IPS DF 19.7 (cell line): ENCODE results near the gene BCAN.

Source experiments
- DNase-seq: peaks from one replicate; pipeline ENCODE4 v3.0.0-alpha.2; 2013; ENCODE audit warnings: low read depth, low spot score

Gene BCAN

GRCh38 chr1:156676114-156676819, 34.4 kb downstream of the BCAN start:
- no peak for DNase-seq

- no peak for DNase-seq
Measured at GRCh38 chr1:156676820-156677615, 35.1 kb downstream of the BCAN start, which contains the start of gene NES. Gene NES, minus strand, starts transcription at chr1:156677407. Its CDS starts 143 bp downstream, at chr1:156677264.

- DNase-seq, result no peak
Measured at GRCh38 chr1:156677616-156678596, 36.0 kb downstream of the BCAN start.

- DNase-seq, result no peak
Measured at GRCh38 chr1:156680056-156680455, 38.1 kb downstream of the BCAN start.

GRCh38 chr1:156681196-156681960, 39.5 kb downstream of the BCAN start:
- no peak for DNase-seq

- DNase-seq, result no peak
Measured at GRCh38 chr1:156682166-156682890, 40.4 kb downstream of the BCAN start.

GRCh38 chr1:156684227-156684782, 42.4 kb downstream of the BCAN start:
- DNase-seq, result no peak

- no peak for DNase-seq
Measured at GRCh38 chr1:156689035-156689952, 47.4 kb downstream of the BCAN start.

GRCh38 chr1:156689953-156690674, 48.2 kb downstream of the BCAN start:
- DNase-seq, result no peak

GRCh38 chr1:156690675-156691036, 48.7 kb downstream of the BCAN start:
- no peak for DNase-seq

GRCh38 chr1:156691191-156691590, 49.3 kb downstream of the BCAN start:
- no peak for DNase-seq

GRCh38 chr1:156691665-156692440, 49.9 kb downstream of the BCAN start:
- no peak for DNase-seq

GRCh38 chr1:156692441-156692924, 50.6 kb downstream of the BCAN start:
- no peak for DNase-seq

GRCh38 chr1:156692925-156693847, 51.3 kb downstream of the BCAN start:
- DNase-seq, result no peak

- DNase-seq, result no peak
Measured at GRCh38 chr1:156693848-156694689, 52.2 kb downstream of the BCAN start.

- DNase-seq, result no peak
Measured at GRCh38 chr1:156694690-156694962, 52.7 kb downstream of the BCAN start.
